H1 (cell line): ENCODE results near the gene FAM81A. TPM values are rescaled to one million over a fixed set of nuclear protein-coding genes. Genes with fewer than 3 reads are reported as not detected.

ENCODE experiments used
- CTCF ChIA-PET: fragments of 300-600 bp; sonication (Branson Sonifier 250); formaldehyde crosslinking; loops from one replicate; lab custom pipeline; 2021; ENCODE audit not compliant: partially characterized antibody; lab: Charles Lee
- POLR2A ChIA-PET: fragments of 300-600 bp; sonication (Branson Sonifier 250); formaldehyde crosslinking; loops from one replicate; lab custom pipeline; 2021; ENCODE audit warnings: inconsistent platforms; ENCODE audit not compliant: partially characterized antibody; lab: Charles Lee
- DNase-seq, 2 experiments: peaks; one replicate each; pipeline versions ENCODE4 v3.0.0 to v3.0.0-alpha.2; 2010 to 2022; ENCODE audit warnings: low spot score in 2 of 2, low read depth in 1 of 2, mixed read lengths in 1 of 2
- FAIRE-seq: peaks from 2 replicates; lab custom pipeline; 2011; peaks lifted over from hg19 to GRCh38; lab: Jason Lieb, UNC
- H2AFZ ChIP-seq: 2 replicates; pipeline ENCODE4 v1.8.1; 2012; ENCODE audit warnings: low read length, inconsistent platforms
- H2AK5ac ChIP-seq: 2 replicates; pipeline ENCODE4 v1.6.1; 2013; ENCODE audit warnings: low read depth, low read length
- H2BK120ac ChIP-seq: replicated peaks from 2 replicates; pipeline ENCODE3; 2013; ENCODE audit warnings: low read depth, low read length, inconsistent platforms
- H2BK12ac ChIP-seq: 2 replicates; pipeline ENCODE4 v1.6.1; 2013; ENCODE audit warnings: low read depth, low read length
- H2BK15ac ChIP-seq: 2 replicates; pipeline ENCODE4 v1.6.1; 2013; ENCODE audit warnings: low read length
- H2BK20ac ChIP-seq: 2 replicates; pipeline ENCODE4 v1.6.1; 2013; ENCODE audit warnings: low read length
- H2BK5ac ChIP-seq: 2 replicates; pipeline ENCODE4 v1.6.1; 2013; ENCODE audit warnings: low read depth, low read length
- H3K14ac ChIP-seq: 2 replicates; pipeline ENCODE4 v1.6.1; 2013; ENCODE audit warnings: inconsistent platforms; ENCODE audit not compliant: insufficient read length
- H3K18ac ChIP-seq: 2 replicates; pipeline ENCODE4 v1.6.1; 2013; ENCODE audit warnings: low read length; ENCODE audit errors: extremely low read depth
- H3K23ac ChIP-seq: 2 replicates; pipeline ENCODE4 v1.6.1; 2013; ENCODE audit warnings: inconsistent platforms; ENCODE audit not compliant: insufficient read length
- H3K23me2 ChIP-seq: 2 replicates; pipeline ENCODE4 v1.6.1; 2013; ENCODE audit warnings: low read depth, low read length
- H3K27ac ChIP-seq: 2 replicates; pipeline ENCODE4 v1.6.1; 2011; ENCODE audit warnings: low read depth, low read length, inconsistent platforms
- H3K27me3 ChIP-seq, 4 experiments: replicated peaks in 1 of 4; 1 replicate in 1 of 4; 2 replicates in 3 of 4; pipeline versions ENCODE4 v1.6.1 to v1.8.1; 2011 to 2013; ENCODE audit warnings: low read length in 3 of 4, mild to moderate bottlenecking in 3 of 4, inconsistent platforms in 2 of 4, mixed read lengths in 2 of 4, moderate library complexity in 1 of 4; ENCODE audit not compliant: control insufficient read depth in 3 of 4, insufficient read depth in 3 of 4; ENCODE audit errors: extremely low read depth in 1 of 4
- H3K36me3 ChIP-seq, 4 experiments: 2 replicates each; pipeline versions ENCODE4 v1.6.1 to v1.8.1; 2011 to 2013; ENCODE audit warnings: mild to moderate bottlenecking in 4 of 4, low read length in 3 of 4, moderate library complexity in 2 of 4, control low read depth in 1 of 4, inconsistent platforms in 1 of 4; ENCODE audit not compliant: insufficient read depth in 4 of 4, control insufficient read depth in 2 of 4
- H3K4ac ChIP-seq: replicated peaks from 2 replicates; pipeline ENCODE3; 2013; ENCODE audit warnings: low read length, low read depth, mixed read lengths, inconsistent platforms; ENCODE audit not compliant: insufficient read length
- H3K4me1 ChIP-seq, 4 experiments: replicated peaks in 1 of 4; 1 replicate in 1 of 4; 2 replicates in 3 of 4; pipeline versions ENCODE4 v1.6.1 to v1.8.1; 2011 to 2013; ENCODE audit warnings: low read length in 3 of 4, inconsistent platforms in 2 of 4, mixed read lengths in 1 of 4; ENCODE audit not compliant: insufficient read depth in 4 of 4, control insufficient read depth in 3 of 4
- H3K4me2 ChIP-seq, 2 experiments: 2 replicates each; pipeline versions ENCODE4 v1.6.1 to v1.8.1; 2011 to 2013; ENCODE audit warnings: low read depth in 2 of 2, low read length in 2 of 2, control low read depth in 1 of 2, inconsistent platforms in 1 of 2, mild to moderate bottlenecking in 1 of 2; ENCODE audit not compliant: insufficient read depth in 1 of 2
- H3K4me3 ChIP-seq, 4 experiments: fragments of 200-600, 300-600 bp in 1 of 4; sonication (generic), shearing (Covaris generic), sonication (Bioruptor Twin) in 1 of 4; 2 replicates each; pipeline versions ENCODE4 v1.5.1 to v1.8.1; 2011 to 2016; ENCODE audit warnings: low read length in 4 of 4, low read depth in 3 of 4, control low read depth in 2 of 4, inconsistent platforms in 2 of 4, mild to moderate bottlenecking in 2 of 4, mixed read lengths in 1 of 4, moderate library complexity in 1 of 4; ENCODE audit not compliant: insufficient read depth in 2 of 4; ENCODE audit errors: extremely low read depth in 1 of 4
- H3K56ac ChIP-seq: replicated peaks from 2 replicates; pipeline ENCODE3; 2013; ENCODE audit warnings: low read depth, mild to moderate bottlenecking, mixed read lengths, low read length, inconsistent platforms; ENCODE audit not compliant: insufficient read length
- H3K79me1 ChIP-seq: 2 replicates; pipeline ENCODE4 v1.6.1; 2013; ENCODE audit warnings: low read depth, low read length, control low read depth
- H3K79me2 ChIP-seq, 2 experiments: 2 replicates each; pipeline versions ENCODE4 v1.6.1 to v1.8.1; 2012 to 2013; ENCODE audit warnings: low read length in 2 of 2, mild to moderate bottlenecking in 2 of 2, inconsistent platforms in 1 of 2; ENCODE audit not compliant: insufficient read depth in 2 of 2, control insufficient read depth in 1 of 2
- H3K9ac ChIP-seq, 4 experiments: replicated peaks in 1 of 4; 1 replicate in 1 of 4; 2 replicates in 3 of 4; pipeline versions ENCODE4 v1.6.1 to v1.8.1; 2011 to 2013; ENCODE audit warnings: low read depth in 3 of 4, low read length in 3 of 4, control low read depth in 2 of 4, mild to moderate bottlenecking in 2 of 4, moderate library complexity in 2 of 4, inconsistent platforms in 1 of 4; ENCODE audit errors: extremely low read depth in 1 of 4
- H3K9me3 ChIP-seq, 2 experiments: 2 replicates each; pipeline versions ENCODE4 v1.6.1 to v1.8.1; 2012 to 2013; ENCODE audit warnings: mild to moderate bottlenecking in 2 of 2, moderate library complexity in 2 of 2, control low read depth in 1 of 2, inconsistent platforms in 1 of 2, low read depth in 1 of 2, low read length in 1 of 2, mixed read lengths in 1 of 2; ENCODE audit not compliant: insufficient read depth in 2 of 2
- H4K20me1 ChIP-seq, 2 experiments: replicated peaks in 1 of 2; 2 replicates each; pipeline versions ENCODE3 to v1.8.1; 2011 to 2013; ENCODE audit warnings: inconsistent platforms in 2 of 2, low read length in 2 of 2, mild to moderate bottlenecking in 1 of 2; ENCODE audit not compliant: insufficient read depth in 2 of 2, control insufficient read depth in 1 of 2
- H4K5ac ChIP-seq: 2 replicates; pipeline ENCODE4 v1.6.1; 2013; ENCODE audit warnings: low read length, low read depth, mixed read lengths, inconsistent platforms; ENCODE audit not compliant: insufficient read length
- H4K8ac ChIP-seq: 2 replicates; pipeline ENCODE4 v1.8.0; 2013; ENCODE audit warnings: mild to moderate bottlenecking, moderate library complexity, low read length, inconsistent platforms; ENCODE audit not compliant: insufficient read depth; ENCODE audit errors: extremely low read depth
- H4K91ac ChIP-seq: replicated peaks from 2 replicates; pipeline ENCODE3; 2013; ENCODE audit warnings: low read length, mixed read lengths, inconsistent platforms; ENCODE audit not compliant: insufficient read length
- KDM1A ChIP-seq: fragments of 200-600, 300-600 bp; sonication (generic); IDR thresholded peaks from 2 replicates; pipeline ENCODE4 v1.7.1; 2016; ENCODE audit warnings: mild to moderate bottlenecking, low read length, borderline replicate concordance
- POLR2AphosphoS5 ChIP-seq: IDR thresholded peaks from 2 replicates; pipeline ENCODE4 v1.6.1; 2011; ENCODE audit warnings: low read depth, low read length
- WGBS, 2 experiments: shearing (Covaris generic) in 1 of 2; methylation state at CpG; one replicate each; pipeline versions ENCODE4 v1.1.6 to v1.1.7; 2013 to 2015; ENCODE audit warnings: low lambda C conversion rate in 2 of 2, mixed read lengths in 2 of 2, inconsistent platforms in 1 of 2, low coverage in 1 of 2, missing lambda C conversion rate in 1 of 2; ENCODE audit not compliant: insufficient replicate concordance in 2 of 2, insufficient coverage in 1 of 2, insufficient read length in 1 of 2; ENCODE audit errors: extremely low coverage in 1 of 2, missing lambda C conversion rate in 1 of 2; 5-methylcytosine and 5-hydroxymethylcytosine counted together
- polyA plus RNA-seq, 7 experiments: library from polyadenylated mRNA; depleted of rRNA in 3 of 7; stranded (reverse) in 5 of 7; unstranded in 2 of 7; fragments of >200 nt in 5 of 7; fragments of 200-250 nt in 2 of 7; gene quantifications; 1 replicate in 5 of 7; 2 replicates in 1 of 7; 4 replicates in 1 of 7; pipeline versions ENCODE4 v1.2.1 to v1.2.3, GENCODE V29; 2011 to 2013; ENCODE audit warnings: missing spikeins in 2 of 7, mixed read lengths in 2 of 7
- total RNA-seq: library from RNA; stranded (reverse); fragmentation: NEBNext Ultra II Directional; extraction: Animal tissue kit (Norgen Biotek cat#: 25700); gene quantifications from 2 replicates; pipeline ENCODE4 v1.2.1, GENCODE V29; 2021

FAM81A gene
- total and polyA plus RNA-seq, 2 of the 8 experiments (the other 6 are each of a cell fraction or from before 2014, with no cell fraction given), result 0.56 to 3.0 TPM

DNA sequence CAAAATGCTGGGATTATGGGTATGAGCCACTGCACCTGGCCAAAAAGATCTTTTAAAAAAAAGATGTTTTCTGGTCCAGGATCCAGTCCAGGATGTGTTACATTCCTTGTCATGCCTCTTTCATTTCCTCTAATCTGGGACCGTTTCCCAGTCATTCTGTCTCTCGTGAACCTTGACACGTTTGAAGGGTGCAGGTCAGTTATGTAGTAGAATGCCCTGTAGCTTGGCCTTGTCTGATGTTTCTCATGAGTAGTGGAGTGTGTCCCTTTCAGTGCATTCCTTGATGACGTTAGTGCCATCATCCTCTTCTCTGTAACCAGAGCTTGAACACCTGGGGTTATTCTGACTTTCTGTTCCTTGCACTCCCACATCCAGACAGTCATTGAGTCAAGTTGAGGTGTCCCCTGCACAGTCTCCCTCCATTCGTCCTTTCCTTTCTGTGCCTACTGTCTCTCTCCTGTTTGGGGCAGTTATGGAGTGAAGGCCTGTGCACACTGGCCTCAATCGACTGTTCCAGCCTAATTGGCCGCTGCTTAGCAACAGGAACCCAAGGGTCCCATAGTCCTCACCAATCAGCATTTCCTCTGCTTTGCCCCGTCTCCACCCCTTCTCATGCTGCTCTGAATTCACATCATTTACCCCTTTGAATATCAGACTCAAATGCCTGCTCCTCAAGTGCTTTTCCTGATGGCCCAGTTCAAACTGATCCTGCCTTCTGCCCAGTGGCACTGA is 5.5 kb downstream of the FAM81A start:
- H4K5ac ChIP-seq, result no peak overlapping the region
- no peak overlapping the region for H3K9ac ChIP-seq
- H4K8ac ChIP-seq, result no peak overlapping the region
- no peak overlapping the region for H3K14ac ChIP-seq
- no peaks in the 10 kb centered on the region for H3K9me3 ChIP-seq
- CTCF ChIA-PET, result interaction anchor here (0.7 kb wide), 1 partner anchor 57 kb away, joined by 3 read pairs; no protein-coding TSS in a partner anchor
- H3K27me3 ChIP-seq, result peaks cover 2 to 18% (median 15%) of the 10 kb centered on the region in 4 experiments
- 88% methylated on average over 8 of the region's 8 CpGs; no CpG with 5 or more reads in 1 of the 2 experiments for WGBS, 2 experiments
- H2BK5ac ChIP-seq, result no peak overlapping the region
- H2BK20ac ChIP-seq, result no peak overlapping the region
- no peak overlapping the region for H3K18ac ChIP-seq
- DNase-seq, result no peak
- no peak overlapping the region for H3K23ac ChIP-seq
- POLR2A ChIA-PET, result no interaction called here
- no peak overlapping the region for H3K4ac ChIP-seq
- TF ChIP-seq POLR2AphosphoS5 (no peak), KDM1A (no peak)
- TF ChIP-seq, all 59 proteins: peak for 0
- H3K4me1 ChIP-seq, result peaks cover 0 to 4% (median 1%) of the 10 kb centered on the region in 4 experiments; a peak in 3 of 7 replicates
- peaks cover 2% of the 10 kb centered on the region; the same call in 1 of the 2 replicates for H3K23me2 ChIP-seq
- H2BK12ac ChIP-seq, result no peak overlapping the region
- no peak overlapping the region for H2BK15ac ChIP-seq
- H3K36me3 ChIP-seq, result no peaks in the 10 kb centered on the region
- no peak overlapping the region for H3K4me2 ChIP-seq
- H3K4me3 ChIP-seq, result no peak overlapping the region
- H3K79me2 ChIP-seq, result no peaks in the 10 kb centered on the region
- no peak overlapping the region for H2BK120ac ChIP-seq
- H3K56ac ChIP-seq, result no peak overlapping the region
- H3K27ac ChIP-seq, result no peak overlapping the region
- no peaks in the 10 kb centered on the region for H4K20me1 ChIP-seq
- H3K79me1 ChIP-seq, result no peaks in the 10 kb centered on the region
- H2AFZ ChIP-seq, result no peak overlapping the region
- H4K91ac ChIP-seq, result no peak overlapping the region
- FAIRE-seq, result no peak
- H2AK5ac ChIP-seq, result no peak overlapping the region
